Activated T-helper 1 cell treated with anti-CD3 and anti-CD28 coated beads, Interleukin-12 subunit alpha, Interleukin-12 subunit beta, Interleukin-2, Interleukin-4 antibody, amounts not matched to agents 30 ng/mL and 10 ng/mL and 1 ng/mL, durations not matched to agents 14 hours and 24 hours and 36 hours (primary cell): Measurements from ENCODE around the gene FAM200A. TPM values are rescaled to one million over a fixed set of nuclear protein-coding genes. Genes with fewer than 3 reads are reported as not detected.
A peak's percentile ranks its signal among the peaks of the same experiment; 100 is the strongest.
"Not testable (repeated sequence)": the region's sequence is repeated elsewhere in the genome, so short reads cannot be mapped to it uniquely, and the experiment has no call there.

ENCODE experiments used
- DNase-seq: peaks from one replicate; pipeline ENCODE4 v3.0.0; 2021; ENCODE audit warnings: low spot score
- H3K27ac Mint-ChIP-seq: one replicate; pipeline ENCODE4 v1.8.0; 2021; ENCODE audit warnings: mild to moderate bottlenecking, mixed read lengths
- H3K27me3 Mint-ChIP-seq: one replicate; pipeline ENCODE4 v1.8.0; 2022; ENCODE audit warnings: mild to moderate bottlenecking, moderate library complexity, mixed read lengths; ENCODE audit not compliant: insufficient read depth
- H3K36me3 Mint-ChIP-seq: one replicate; pipeline ENCODE4 v1.8.0; 2021; ENCODE audit warnings: low read depth, mixed read lengths
- H3K4me1 Mint-ChIP-seq: one replicate; pipeline ENCODE4 v1.8.0; 2021; ENCODE audit warnings: low read depth, mixed read lengths
- H3K4me3 Mint-ChIP-seq: one replicate; pipeline ENCODE4 v1.8.0; 2021; ENCODE audit warnings: mild to moderate bottlenecking, moderate library complexity, mixed read lengths
- H3K9me3 Mint-ChIP-seq: one replicate; pipeline ENCODE4 v1.8.0; 2021; ENCODE audit warnings: mixed read lengths
- intact Hi-C: fragments of 100-400 bp; cut with micrococcal nuclease; formaldehyde crosslinking; loops from one replicate; pipeline ENCODE4 v1.15.1; 2024
- total RNA-seq: library from RNA; stranded (reverse); gene quantifications from 2 replicates; pipeline ENCODE4 v1.2.3, GENCODE V29; 2022

FAM200A gene
- total RNA-seq, 1 donor from 2014 or later: 4.7 TPM

DNA sequence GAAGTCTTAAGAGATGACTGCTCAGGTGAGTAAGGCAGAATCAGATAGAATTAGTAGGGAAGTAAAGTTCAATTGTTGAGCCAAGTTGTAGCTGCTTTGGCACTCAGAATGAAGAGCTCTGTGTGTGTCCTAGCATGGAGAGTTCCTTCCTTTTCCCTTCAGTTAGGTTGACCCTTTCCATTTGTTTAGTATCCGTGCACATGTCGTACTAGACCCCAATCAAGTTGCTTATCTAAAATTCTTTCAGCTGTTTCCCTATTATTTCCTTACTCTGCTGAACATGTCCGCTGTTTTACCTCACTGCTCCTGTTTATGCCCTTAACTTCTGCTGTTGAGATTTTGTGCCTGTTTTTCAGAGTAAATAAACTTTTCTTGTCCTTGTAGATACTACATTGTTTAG, 19.9 kb upstream of the FAM200A start:
- H3K9me3 Mint-ChIP-seq: no peaks in the 10 kb centered on the region
- H3K4me1 Mint-ChIP-seq: no peaks in the 10 kb centered on the region
- no peaks in the 10 kb centered on the region for H3K27me3 Mint-ChIP-seq
- intact Hi-C loops: no loop called here
- no peak overlapping the region for H3K27ac Mint-ChIP-seq
- H3K4me3 Mint-ChIP-seq: no peak overlapping the region
- peaks cover 32% of the 10 kb centered on the region for H3K36me3 Mint-ChIP-seq
- no peak for DNase-seq

DNA sequence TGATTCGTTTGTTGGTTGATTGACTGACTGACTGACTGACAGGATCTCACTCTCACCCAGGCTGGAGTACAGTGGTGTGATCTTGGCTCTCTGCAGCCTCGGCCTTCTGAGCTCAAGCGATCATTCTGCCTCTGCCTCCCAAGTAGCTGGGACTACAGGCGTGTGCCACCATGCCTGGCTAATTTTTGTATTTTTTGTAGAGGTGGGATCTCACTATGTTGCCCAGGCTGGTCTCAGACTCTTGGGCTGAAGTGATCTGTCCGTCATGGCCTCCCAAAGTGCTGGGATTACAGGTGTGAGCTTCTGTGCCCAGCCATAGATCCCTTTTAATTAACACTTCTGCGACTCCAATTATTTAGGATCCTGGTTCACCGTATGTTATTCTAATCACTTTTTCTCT, 16.9 kb upstream of the FAM200A start:
- H3K27ac Mint-ChIP-seq, H3K4me3 Mint-ChIP-seq, H3K27me3 Mint-ChIP-seq, H3K4me1 Mint-ChIP-seq, H3K9me3 Mint-ChIP-seq, DNase-seq, intact Hi-C loops: not testable (repeated sequence)
- peaks cover 50% of the 10 kb centered on the region for H3K36me3 Mint-ChIP-seq

- intact Hi-C loops: no loop called here
- H3K4me1 Mint-ChIP-seq: peaks cover 36% of the 10 kb centered on the region
- H3K4me3 Mint-ChIP-seq: no peak overlapping the region
- peaks cover 45% of the 10 kb centered on the region for H3K36me3 Mint-ChIP-seq
- no peaks in the 10 kb centered on the region for H3K9me3 Mint-ChIP-seq
- H3K27ac Mint-ChIP-seq: peak overlapping the region; percentile 61
- no peak for DNase-seq
- H3K27me3 Mint-ChIP-seq: no peaks in the 10 kb centered on the region
These were observed 11.7 kb upstream of the FAM200A start for GRCh38 chr7:99563650-99564049.

DNA sequence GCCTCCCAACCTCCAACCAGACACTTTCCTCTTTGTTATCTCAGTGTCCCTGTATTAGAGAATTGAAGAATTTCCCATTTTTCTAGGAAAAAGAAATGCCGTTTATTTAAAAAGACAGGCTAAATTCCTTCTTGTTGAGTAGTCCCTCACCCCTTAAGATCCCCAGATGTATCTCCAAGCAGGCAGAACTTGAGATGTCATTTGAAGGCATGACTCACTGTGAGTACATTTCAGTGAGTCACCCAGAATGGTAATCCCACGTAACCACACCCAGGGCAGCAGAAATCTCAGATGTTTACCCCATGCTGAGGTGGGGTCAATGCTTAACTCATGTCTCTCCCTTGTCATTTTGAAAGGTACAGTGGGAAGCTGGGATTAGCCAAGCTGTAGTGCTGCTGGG, 10.9 kb upstream of the FAM200A start:
- Mint-ChIP-seq H3K27ac (peak overlapping the region; percentile 32), H3K4me1 (peaks cover 36% of the 10 kb centered on the region)

GRCh38 chr7:99562114-99562784, 10.3 kb upstream of the FAM200A start:
- Mint-ChIP-seq H3K9me3 (no peaks in the 10 kb centered on the region), H3K27ac (peak overlapping the region; percentile 32), H3K36me3 (peaks cover 48% of the 10 kb centered on the region), H3K4me1 (peaks cover 39% of the 10 kb centered on the region), H3K27me3 (no peaks in the 10 kb centered on the region), H3K4me3 (peak overlapping the region; percentile 63)
- intact Hi-C loops: no loop called here
- DNase-seq: no peak

More for the DNA sequence above, 10.9 kb upstream of the FAM200A start:
- no peaks in the 10 kb centered on the region for H3K9me3 Mint-ChIP-seq
- peak overlapping the region; percentile 63 for H3K4me3 Mint-ChIP-seq
- no peaks in the 10 kb centered on the region for H3K27me3 Mint-ChIP-seq
- H3K36me3 Mint-ChIP-seq: peaks cover 48% of the 10 kb centered on the region
- intact Hi-C loops: no loop called here
- no peak for DNase-seq

- Mint-ChIP-seq H3K27me3 (no peaks in the 10 kb centered on the region), H3K4me3 (no peak overlapping the region), H3K27ac (peak overlapping the region; percentile 42), H3K36me3 (peaks cover 48% of the 10 kb centered on the region), H3K4me1 (peaks cover 43% of the 10 kb centered on the region), H3K9me3 (no peaks in the 10 kb centered on the region)
- intact Hi-C loops: no loop called here
- DNase-seq: no peak
These were observed 9.8 kb upstream of the FAM200A start for GRCh38 chr7:99561737-99562051.

- Mint-ChIP-seq H3K27ac (peak overlapping the region; percentile 52), H3K36me3 (peaks cover 46% of the 10 kb centered on the region), H3K27me3 (no peaks in the 10 kb centered on the region), H3K4me3 (peak overlapping the region; percentile 100), H3K9me3 (no peaks in the 10 kb centered on the region), H3K4me1 (peaks cover 45% of the 10 kb centered on the region)
- intact Hi-C loops: no loop called here
- DNase-seq: no peak
These were observed 9.2 kb upstream of the FAM200A start for GRCh38 chr7:99560834-99561736.

DNA sequence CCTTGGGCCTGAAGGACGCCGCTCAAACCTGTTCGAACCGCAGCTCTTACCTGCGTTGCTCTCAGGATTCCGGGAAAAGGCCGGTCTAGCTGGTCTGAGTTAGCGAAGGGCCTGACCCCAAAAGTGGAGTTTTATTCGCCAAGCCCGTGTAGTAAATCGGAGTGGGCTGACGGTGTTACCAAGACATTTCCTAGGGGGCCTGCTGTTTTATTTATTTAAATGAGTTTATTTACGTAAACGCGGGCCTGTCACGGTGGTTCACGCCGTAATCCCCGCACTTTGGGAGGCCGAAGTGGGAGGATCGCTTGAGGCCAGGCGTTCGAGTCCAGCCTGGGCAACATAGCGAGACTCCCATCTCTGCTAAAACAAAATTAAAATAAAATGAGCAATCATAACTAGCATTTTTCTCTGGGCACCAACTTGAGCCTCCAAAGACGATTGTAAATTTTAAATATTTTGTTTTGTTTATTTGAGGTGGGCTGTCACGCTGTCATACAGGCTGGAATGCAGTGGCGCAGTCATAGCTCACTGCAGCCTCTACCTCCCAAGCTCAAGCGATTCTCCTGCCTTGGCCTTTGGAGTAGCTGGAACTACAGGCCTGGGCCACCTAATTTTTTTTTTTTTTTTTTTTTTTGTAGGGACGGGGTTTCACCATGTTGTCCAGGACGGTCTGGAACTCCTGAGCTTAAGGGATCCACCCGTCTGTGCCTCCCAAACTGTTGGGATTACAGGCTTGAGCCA, 7.4 kb upstream of the FAM200A start:
- H3K4me3 Mint-ChIP-seq: peak overlapping the region; percentile 100
- intact Hi-C loops: loop anchor here (2.0 to 10.0 kb wide), 6 partner anchors 57 to 521 kb away; partner anchors contain the start of genes TRIM4, ZKSCAN1, ZNF3 and ZSCAN25
- H3K4me1 Mint-ChIP-seq: peaks cover 49% of the 10 kb centered on the region
- no peaks in the 10 kb centered on the region for H3K9me3 Mint-ChIP-seq
- H3K36me3 Mint-ChIP-seq: peaks cover 42% of the 10 kb centered on the region
- no peak for DNase-seq
- H3K27me3 Mint-ChIP-seq: no peaks in the 10 kb centered on the region
- peak overlapping the region; percentile 98 for H3K27ac Mint-ChIP-seq

GRCh38 chr7:99558306-99559174, 6.6 kb upstream of the FAM200A start, which contains the start of gene ZNF655:
Gene ZNF655 (plus strand): TSS chr7:99558642. CDS start chr7:99560560, 1,918 bp downstream.
- H3K9me3 Mint-ChIP-seq: no peaks in the 10 kb centered on the region
- DNase-seq: peak; percentile 89
- peaks cover 48% of the 10 kb centered on the region for H3K4me1 Mint-ChIP-seq
- H3K27ac Mint-ChIP-seq: peak within 1 kb of the TSS; percentile 98
- intact Hi-C loops: loop anchor here (1.0 to 10.0 kb wide), 11 partner anchors 54 to 522 kb away; partner anchors contain the start of genes ATP5MF, BUD31, PDAP1 and TRIM4
- peak within 1 kb of the TSS; percentile 100 for H3K4me3 Mint-ChIP-seq
- peaks cover 36% of the 10 kb centered on the region for H3K36me3 Mint-ChIP-seq
- no peaks in the 10 kb centered on the region for H3K27me3 Mint-ChIP-seq

GRCh38 chr7:99557940-99558305, 6.0 kb upstream of the FAM200A start:
- DNase-seq: no peak
- Mint-ChIP-seq H3K4me3 (peak overlapping the region; percentile 100), H3K4me1 (peaks cover 50% of the 10 kb centered on the region), H3K27me3 (no peaks in the 10 kb centered on the region), H3K36me3 (peaks cover 34% of the 10 kb centered on the region), H3K9me3 (no peaks in the 10 kb centered on the region), H3K27ac (peak overlapping the region; percentile 98)
- intact Hi-C loops: loop anchor here (1.0 to 10.0 kb wide), 11 partner anchors 54 to 523 kb away; partner anchors contain the start of genes ATP5MF, BUD31, PDAP1 and TRIM4

GRCh38 chr7:99557196-99557607, 5.3 kb upstream of the FAM200A start:
- H3K27ac Mint-ChIP-seq: peak overlapping the region; percentile 98
- no peak for DNase-seq
- peaks cover 46% of the 10 kb centered on the region for H3K4me1 Mint-ChIP-seq
- peaks cover 26% of the 10 kb centered on the region for H3K36me3 Mint-ChIP-seq
- H3K27me3 Mint-ChIP-seq: no peaks in the 10 kb centered on the region
- H3K9me3 Mint-ChIP-seq: no peaks in the 10 kb centered on the region
- peak overlapping the region; percentile 100 for H3K4me3 Mint-ChIP-seq
- intact Hi-C loops: loop anchor here (5.0 to 10.0 kb wide), 2 partner anchors 438 to 460 kb away; partner anchors contain the start of gene ZKSCAN1

- H3K27me3 Mint-ChIP-seq: no peaks in the 10 kb centered on the region
- intact Hi-C loops: loop anchor here (5.0 to 10.0 kb wide), 3 partner anchors 440 to 717 kb away; partner anchors contain the start of gene ZKSCAN1
- DNase-seq: no peak
- H3K4me1 Mint-ChIP-seq: peaks cover 38% of the 10 kb centered on the region
- H3K36me3 Mint-ChIP-seq: peaks cover 13% of the 10 kb centered on the region
- peaks cover 7% of the 10 kb centered on the region for H3K9me3 Mint-ChIP-seq
- H3K4me3 Mint-ChIP-seq: no peak overlapping the region
- no peak overlapping the region for H3K27ac Mint-ChIP-seq
These were observed 3.0 kb upstream of the FAM200A start for GRCh38 chr7:99554939-99555338.
